Measurements from ENCODE around the gene SCRN2.

Gene SCRN2

GRCh38 chr17:47840742-47841487 lies at the start of gene SCRN2:
Gene SCRN2 (minus strand): TSS chr17:47841273. CDS start chr17:47840843, 430 bp downstream.
- DNase-seq (ENCODE audit: low spot score) = peak; percentile 89

GRCh38 chr17:47889734-47890529 lies 48.9 kb upstream of the SCRN2 start:
- DNase-seq (ENCODE audit: low spot score) = peak; percentile 89

- DNase-seq (ENCODE audit: low spot score) = no peak
Measured at GRCh38 chr17:47888293-47888692, 47.2 kb upstream of the SCRN2 start.

- DNase-seq (ENCODE audit: low spot score) = no peak
Measured at GRCh38 chr17:47884905-47885730, 44.0 kb upstream of the SCRN2 start.

GRCh38 chr17:47884427-47884740 lies 43.3 kb upstream of the SCRN2 start:
- DNase-seq (ENCODE audit: low spot score) = no peak

GRCh38 chr17:47883589-47884426 lies 42.7 kb upstream of the SCRN2 start:
- no peak for DNase-seq (ENCODE audit: low spot score)

GRCh38 chr17:47882695-47883588 lies 41.9 kb upstream of the SCRN2 start:
- no peak for DNase-seq (ENCODE audit: low spot score)

- DNase-seq (ENCODE audit: low spot score) = no peak
Measured at GRCh38 chr17:47882247-47882646, 41.2 kb upstream of the SCRN2 start.

GRCh38 chr17:47879776-47880454 lies 38.8 kb upstream of the SCRN2 start:
- no peak for DNase-seq (ENCODE audit: low spot score)

- no peak for DNase-seq (ENCODE audit: low spot score)
Measured at GRCh38 chr17:47879028-47879585, 38.0 kb upstream of the SCRN2 start.

- no peak for DNase-seq (ENCODE audit: low spot score)
Measured at GRCh38 chr17:47878203-47879027, 37.3 kb upstream of the SCRN2 start.

GRCh38 chr17:47877368-47878034 lies 36.4 kb upstream of the SCRN2 start:
- DNase-seq (ENCODE audit: low spot score) = no peak

- no peak for DNase-seq (ENCODE audit: low spot score)
Measured at GRCh38 chr17:47875011-47875985, 34.2 kb upstream of the SCRN2 start.

GRCh38 chr17:47873200-47874090 lies 32.4 kb upstream of the SCRN2 start:
- DNase-seq (ENCODE audit: low spot score) = no peak

GRCh38 chr17:47872651-47873161 lies 31.6 kb upstream of the SCRN2 start:
- no peak for DNase-seq (ENCODE audit: low spot score)
